Liver (tissue), 9 donors: ENCODE results near the gene B3GALT2. TPM values are rescaled to one million over a fixed set of nuclear protein-coding genes. Genes with fewer than 3 reads are reported as not detected.

ENCODE experiments used
- DNase-seq: peaks from one replicate; pipeline ENCODE4 v3.0.0-alpha.2; 2017; ENCODE audit warnings: low spot score
- H3K27ac ChIP-seq, 2 donors: one replicate each; pipeline ENCODE4 v1.7.0; 2013; ENCODE audit warnings: inconsistent platforms in 2 of 2, low read length in 2 of 2, control low read depth in 1 of 2, low read depth in 1 of 2, mild to moderate bottlenecking in 1 of 2
- H3K27me3 ChIP-seq, 4 donors: one replicate each; pipeline versions ENCODE4 v1.6.1 to v1.7.0; 2013; ENCODE audit warnings: low read length in 3 of 4, inconsistent platforms in 1 of 4, mild to moderate bottlenecking in 1 of 4, moderate library complexity in 1 of 4; ENCODE audit not compliant: control insufficient read depth in 4 of 4, insufficient read depth in 4 of 4
- H3K36me3 ChIP-seq, 4 donors: one replicate each; pipeline versions ENCODE4 v1.6.1 to v1.7.0; 2013; ENCODE audit warnings: low read length in 3 of 4, mild to moderate bottlenecking in 3 of 4, low read depth in 1 of 4, moderate library complexity in 1 of 4; ENCODE audit not compliant: control insufficient read depth in 4 of 4, insufficient read depth in 3 of 4
- H3K4me1 ChIP-seq, 4 donors: one replicate each; pipeline versions ENCODE4 v1.6.1 to v1.7.0; 2013; ENCODE audit warnings: low read length in 3 of 4, mild to moderate bottlenecking in 3 of 4, moderate library complexity in 1 of 4; ENCODE audit not compliant: control insufficient read depth in 4 of 4, insufficient read depth in 4 of 4
- H3K4me3 ChIP-seq, 3 donors: one replicate each; pipeline versions ENCODE4 v1.6.1 to v1.7.0; 2013; ENCODE audit warnings: low read length in 3 of 3, control low read depth in 1 of 3, low read depth in 1 of 3, mild to moderate bottlenecking in 1 of 3
- H3K9ac ChIP-seq, 2 donors: one replicate each; pipeline ENCODE4 v1.7.0; 2013; ENCODE audit warnings: low read length in 2 of 2, mild to moderate bottlenecking in 2 of 2, moderate library complexity in 2 of 2, control low read depth in 1 of 2, low read depth in 1 of 2
- H3K9me3 ChIP-seq, 4 donors: one replicate each; pipeline versions ENCODE4 v1.6.1 to v1.7.0; 2013; ENCODE audit warnings: low read length in 3 of 4; ENCODE audit not compliant: control insufficient read depth in 4 of 4
- ATF3 ChIP-seq: IDR thresholded peaks from 2 replicates; pipeline ENCODE4 v1.6.1; 2016; ENCODE audit warnings: antibody characterized with exemption
- CTCF ChIP-seq: fragments of 150-350 bp; IDR thresholded peaks from 2 replicates; pipeline ENCODE4 v1.5.1; 2017; ENCODE audit warnings: improper control_type of control experiment, low read depth, low read length; ENCODE audit not compliant: missing input control
- EGR1 ChIP-seq, 2 donors: IDR thresholded peaks; 2 replicates each; pipeline ENCODE4 v1.6.1; 2016 to 2018; ENCODE audit warnings: antibody characterized with exemption in 2 of 2, low read depth in 2 of 2
- FOXA1 ChIP-seq: IDR thresholded peaks from 2 replicates; pipeline ENCODE4 v1.6.1; 2016; ENCODE audit warnings: antibody characterized with exemption
- FOXA2 ChIP-seq: IDR thresholded peaks from 2 replicates; pipeline ENCODE4 v1.6.1; 2016; ENCODE audit warnings: antibody characterized with exemption
- GABPA ChIP-seq, 2 donors: IDR thresholded peaks in 1 of 2; conservative IDR thresholded peaks in 1 of 2; 2 replicates each; pipeline ENCODE4 v1.6.1; 2016; ENCODE audit warnings: antibody characterized with exemption in 2 of 2, mild to moderate bottlenecking in 1 of 2, moderate library complexity in 1 of 2
- HNF4A ChIP-seq, 2 donors: conservative IDR thresholded peaks; 2 replicates each; pipeline ENCODE4 v1.6.1; 2016; ENCODE audit warnings: antibody characterized with exemption in 2 of 2, mild to moderate bottlenecking in 2 of 2
- HNF4G ChIP-seq: IDR thresholded peaks from 2 replicates; pipeline ENCODE4 v1.6.1; 2016; ENCODE audit warnings: antibody characterized with exemption
- JUND ChIP-seq, 2 donors: IDR thresholded peaks; 2 replicates each; pipeline ENCODE4 v1.6.1; 2016; ENCODE audit warnings: antibody characterized with exemption in 2 of 2
- MAX ChIP-seq: IDR thresholded peaks from 2 replicates; pipeline ENCODE4 v1.6.1; 2016; ENCODE audit warnings: antibody characterized with exemption
- NR2F2 ChIP-seq: IDR thresholded peaks from 2 replicates; pipeline ENCODE4 v1.6.1; 2016; ENCODE audit warnings: antibody characterized with exemption
- RAD21 ChIP-seq, 2 donors: IDR thresholded peaks; 2 replicates each; pipeline ENCODE4 v1.6.1; 2016; ENCODE audit warnings: antibody characterized with exemption in 2 of 2, mild to moderate bottlenecking in 2 of 2
- REST ChIP-seq: IDR thresholded peaks from 2 replicates; pipeline ENCODE4 v1.6.1; 2016; ENCODE audit warnings: antibody characterized with exemption, mild to moderate bottlenecking
- RXRA ChIP-seq, 2 donors: IDR thresholded peaks; 2 replicates each; pipeline ENCODE4 v1.6.1; 2017 to 2018; ENCODE audit warnings: antibody characterized with exemption in 2 of 2, mild to moderate bottlenecking in 1 of 2
- SP1 ChIP-seq: IDR thresholded peaks from 2 replicates; pipeline ENCODE4 v1.6.1; 2018; ENCODE audit warnings: antibody characterized with exemption, mild to moderate bottlenecking
- TAF1 ChIP-seq: conservative IDR thresholded peaks from 2 replicates; pipeline ENCODE4 v1.6.1; 2016; ENCODE audit warnings: antibody characterized with exemption, mild to moderate bottlenecking
- YY1 ChIP-seq: IDR thresholded peaks from 2 replicates; pipeline ENCODE4 v1.6.1; 2016; ENCODE audit warnings: antibody characterized with exemption, mild to moderate bottlenecking
- ZBTB33 ChIP-seq: IDR thresholded peaks from 2 replicates; pipeline ENCODE4 v1.6.1; 2016; ENCODE audit warnings: antibody characterized with exemption
- whole genome bisulfite sequencing: extraction: QIAGEN DNeasy Blood & Tissue Kit; methylation state at CpG from one replicate; pipeline ENCODE4 v1.1.7; 2013; 5-methylcytosine and 5-hydroxymethylcytosine counted together
- polyA plus RNA-seq, 2 donors: library from polyadenylated mRNA; stranded (reverse) in 1 of 2; unstranded in 1 of 2; fragments of 200-250 nt in 1 of 2; fragments of >200 nt in 1 of 2; fragmentation: Nextera tagmentation in 1 of 2; extraction: Ambion mirVana in 1 of 2; gene quantifications; one replicate each; pipeline versions ENCODE4 v1.2.1 to v1.2.3, GENCODE V29; 2013 to 2015
- total RNA-seq, 2 donors: library from RNA; depleted of rRNA; stranded (reverse); fragments of >200 nt; gene quantifications; one replicate each; pipeline ENCODE4 v1.2.3, GENCODE V29; 2014
- donor health status: healthy.
- donor health status: healthy.
- donor health status: healthy.
- donor health status: healthy.
- donor health status: healthy.

The B3GALT2 gene
- total and polyA plus RNA-seq, 4 donors: 0.10 to 1.9 (median 0.35) TPM

- peaks cover 0 to 3% (median 0%) of the 10 kb centered on the region in 4 donors for H3K4me1 ChIP-seq
- H3K9ac ChIP-seq: no peak overlapping the region
- 89% methylated on average over 2 of the region's 2 CpGs for WGBS
- no peak overlapping the region for H3K27ac ChIP-seq
- TF ChIP-seq TAF1: no peak
- no peak for TF ChIP-seq YY1
- peak; percentile 45 for TF ChIP-seq HNF4G
- no peak for TF ChIP-seq FOXA1
- peak; percentile 62 to 68 for TF ChIP-seq HNF4A (conservative IDR thresholded peaks at IDR 0.05)
- TF ChIP-seq MAX: no peak
- peak in 1 of 2 donors; percentile 9 for TF ChIP-seq RXRA (IDR thresholded peaks at IDR 0.05)
- no peak for TF ChIP-seq NR2F2
- TF ChIP-seq RAD21 (IDR thresholded peaks at IDR 0.05): no peak
- TF ChIP-seq EGR1 (IDR thresholded peaks at IDR 0.05; ENCODE audit: low read depth in 2 of 2): peak in 1 of 2 donors; percentile 30
- no peak for TF ChIP-seq ATF3
- TF ChIP-seq ZBTB33: no peak
- peak in 1 of 2 donors; percentile 58 for TF ChIP-seq JUND (IDR thresholded peaks at IDR 0.05)
- no peak for TF ChIP-seq REST
- no peak for TF ChIP-seq CTCF
- no peak for TF ChIP-seq GABPA (IDR thresholded peaks at IDR 0.05 in 1 of 2, conservative IDR thresholded peaks at IDR 0.05 in 1 of 2)
- TF ChIP-seq FOXA2: no peak
- no peak for TF ChIP-seq SP1
- no peak for DNase-seq
- H3K9me3 ChIP-seq: no peaks in the 10 kb centered on the region
- H3K27me3 ChIP-seq: no peaks in the 10 kb centered on the region
- H3K36me3 ChIP-seq: no peaks in the 10 kb centered on the region
- H3K4me3 ChIP-seq: no peak overlapping the region
Observed at GRCh38 chr1:193201021-193201420, 14.6 kb upstream of the B3GALT2 start.
